GM13977 (cell line): Measurements from ENCODE around the gene SCP2.
"Not testable (repeated sequence)": the region's sequence is repeated elsewhere in the genome, so short reads cannot be mapped to it uniquely, and the experiment has no call there.

ENCODE experiments used
- DNase-seq: peaks from one replicate; pipeline ENCODE4 v3.0.0; 2012; ENCODE audit warnings: low spot score
- in situ Hi-C: fragments of 300-500 bp; cut with MboI; formaldehyde crosslinking; loops from one replicate; pipeline ENCODE4 v1.12.0; 2022; ENCODE audit warnings: low sequenced_read_pairs, low pct_unique_long_range_greater_than_20kb, mixed read lengths, inconsistent platforms; ENCODE audit not compliant: unreplicated experiment
- TF ChIP-seq, protein P1 (sequence below): IDR thresholded peaks from 2 replicates; pipeline ENCODE4 v1.5.1; 2012; ENCODE audit warnings: mild to moderate bottlenecking, control low read depth; ENCODE audit not compliant: insufficient read depth; ENCODE audit errors: extremely low read depth, missing control alignments

Gene SCP2

GRCh38 chr1:52937433-52938182 is 10.5 kb downstream of the SCP2 start:
- DNase-seq: no peak
- TF ChIP-seq, protein P1, sequence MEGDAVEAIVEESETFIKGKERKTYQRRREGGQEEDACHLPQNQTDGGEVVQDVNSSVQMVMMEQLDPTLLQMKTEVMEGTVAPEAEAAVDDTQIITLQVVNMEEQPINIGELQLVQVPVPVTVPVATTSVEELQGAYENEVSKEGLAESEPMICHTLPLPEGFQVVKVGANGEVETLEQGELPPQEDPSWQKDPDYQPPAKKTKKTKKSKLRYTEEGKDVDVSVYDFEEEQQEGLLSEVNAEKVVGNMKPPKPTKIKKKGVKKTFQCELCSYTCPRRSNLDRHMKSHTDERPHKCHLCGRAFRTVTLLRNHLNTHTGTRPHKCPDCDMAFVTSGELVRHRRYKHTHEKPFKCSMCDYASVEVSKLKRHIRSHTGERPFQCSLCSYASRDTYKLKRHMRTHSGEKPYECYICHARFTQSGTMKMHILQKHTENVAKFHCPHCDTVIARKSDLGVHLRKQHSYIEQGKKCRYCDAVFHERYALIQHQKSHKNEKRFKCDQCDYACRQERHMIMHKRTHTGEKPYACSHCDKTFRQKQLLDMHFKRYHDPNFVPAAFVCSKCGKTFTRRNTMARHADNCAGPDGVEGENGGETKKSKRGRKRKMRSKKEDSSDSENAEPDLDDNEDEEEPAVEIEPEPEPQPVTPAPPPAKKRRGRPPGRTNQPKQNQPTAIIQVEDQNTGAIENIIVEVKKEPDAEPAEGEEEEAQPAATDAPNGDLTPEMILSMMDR: no peak
- in situ Hi-C loops: no loop called here

DNA sequence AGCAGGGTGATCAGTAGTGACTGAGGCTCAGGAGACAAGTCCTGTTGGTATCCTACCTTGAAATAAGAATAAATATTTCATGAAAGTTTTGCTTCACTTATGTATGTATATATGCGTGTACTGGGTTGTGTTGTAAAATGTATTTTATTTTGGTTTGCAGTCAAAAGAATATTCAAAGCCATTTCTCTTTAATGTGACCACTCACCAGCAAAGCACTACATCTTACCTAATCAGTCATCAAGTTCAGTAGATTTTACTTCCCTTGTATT is 11.0 kb downstream of the SCP2 start:
- no peak for DNase-seq
- in situ Hi-C loops: no loop called here
- TF ChIP-seq, protein P1: no peak

- TF ChIP-seq, protein P1: no peak
- in situ Hi-C loops: no loop called here
Observed at GRCh38 chr1:52943876-52944416, 16.9 kb downstream of the SCP2 start.

GRCh38 chr1:52944566-52944965 is 17.5 kb downstream of the SCP2 start:
- no peak for DNase-seq
- TF ChIP-seq, protein P1: no peak
- in situ Hi-C loops: no loop called here

More at GRCh38 chr1:52943876-52944416, 16.9 kb downstream of the SCP2 start:
- DNase-seq: no peak

DNA sequence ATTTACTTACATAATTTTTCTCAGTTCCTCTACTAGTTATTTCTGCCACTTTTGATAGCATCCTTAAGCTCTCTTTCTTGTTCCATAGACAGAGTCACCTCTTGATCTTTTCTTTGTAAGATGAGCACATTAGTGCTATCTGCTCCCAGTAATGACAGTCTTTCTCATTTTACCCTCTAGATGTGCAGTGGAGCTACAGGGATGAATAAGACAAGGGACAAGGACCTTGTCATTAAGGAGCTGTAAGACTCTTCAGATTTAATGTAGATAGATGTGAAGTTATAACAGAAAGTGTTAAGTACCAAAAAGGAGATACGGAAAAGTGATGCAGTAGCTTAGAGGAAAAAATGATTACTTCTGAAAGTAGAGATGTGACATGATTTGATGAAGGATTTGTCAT is 20.4 kb downstream of the SCP2 start:
- TF ChIP-seq, protein P1: no peak
- no peak for DNase-seq
- in situ Hi-C loops: no loop called here

DNA sequence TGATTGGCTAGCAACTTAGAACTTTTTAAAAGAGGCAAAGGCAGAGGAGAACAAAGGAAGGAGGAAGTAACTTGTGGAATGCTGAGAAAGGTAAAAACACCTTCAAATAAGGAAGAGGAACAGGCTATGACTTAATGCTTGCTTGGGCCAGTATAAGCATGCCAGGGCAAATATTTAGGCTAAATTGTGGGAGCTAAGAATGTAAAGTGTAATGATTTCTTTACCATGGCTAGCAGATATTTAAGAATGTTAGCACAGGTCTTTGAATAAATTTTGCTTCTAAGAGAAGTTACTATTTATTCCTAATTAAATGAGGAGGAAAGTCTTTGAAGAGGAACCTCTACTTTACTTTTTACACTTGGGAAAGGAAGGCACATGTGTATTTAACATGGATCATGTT is 22.5 kb downstream of the SCP2 start:
- DNase-seq, in situ Hi-C loops: not testable (repeated sequence)

- in situ Hi-C loops: no loop called here
- DNase-seq: no peak
- TF ChIP-seq, protein P1: no peak
Observed at GRCh38 chr1:52952112-52952511, 25.0 kb downstream of the SCP2 start.
